IMR-90 (cell line): ENCODE measurements around the gene NOL9. TPM values are rescaled to one million over a fixed set of nuclear protein-coding genes. Genes with fewer than 3 reads are reported as not detected.

ENCODE experiments used
- ATAC-seq: fragments of 200-7000 bp; cut with Tn5 transposase; 2 replicates; pipeline ENCODE4 v1.9.1; 2020; ENCODE audit warnings: low read depth, mild to moderate bottlenecking, moderate library complexity
- BruUV-seq: library from RNA; stranded (reverse); fragments of 400-500 nt; replicated peaks from 2 replicates; lab custom pipeline; 2021; lab: Mats Ljungman, UMichigan
- CTCF ChIA-PET: fragments of 300-600 bp; formaldehyde crosslinking; extraction: SDS; loops from one replicate; lab custom pipeline; 2021; ENCODE audit warnings: antibody characterized with exemption; lab: Yijun Ruan, JAX
- POLR2A ChIA-PET: fragments of 300-600 bp; sonication (Branson Sonifier 250); formaldehyde crosslinking; loops from one replicate; lab custom pipeline; 2022; ENCODE audit warnings: antibody characterized with exemption; ENCODE audit not compliant: unreplicated experiment; lab: Charles Lee
- DNase-seq: peaks from one replicate; pipeline ENCODE4 v3.0.0; 2013
- H2AFZ ChIP-seq: replicated peaks from 2 replicates; pipeline ENCODE3; 2013; ENCODE audit warnings: low read length, mild to moderate bottlenecking; ENCODE audit not compliant: poor library complexity
- H2AK5ac ChIP-seq: 2 replicates; pipeline ENCODE4 v1.6.1; 2013; ENCODE audit warnings: low read depth, low read length, inconsistent platforms
- H2AK9ac ChIP-seq: replicated peaks from 2 replicates; pipeline ENCODE3; 2013; ENCODE audit warnings: mild to moderate bottlenecking, low read depth, low read length, moderate library complexity; ENCODE audit not compliant: poor library complexity
- H2BK120ac ChIP-seq: 2 replicates; pipeline ENCODE4 v1.6.1; 2013; ENCODE audit warnings: low read depth, low read length, inconsistent platforms
- H2BK15ac ChIP-seq: 3 replicates; pipeline ENCODE4 v1.6.1; 2013; ENCODE audit warnings: low read depth, low read length, inconsistent platforms
- H2BK20ac ChIP-seq: 2 replicates; pipeline ENCODE4 v1.6.1; 2013; ENCODE audit warnings: low read depth, mild to moderate bottlenecking, inconsistent platforms, low read length, moderate library complexity
- H2BK5ac ChIP-seq: 2 replicates; pipeline ENCODE4 v1.6.1; 2013; ENCODE audit warnings: mild to moderate bottlenecking, low read depth, low read length, inconsistent platforms; ENCODE audit not compliant: poor library complexity, severe bottlenecking
- H3K14ac ChIP-seq: replicated peaks from 2 replicates; pipeline ENCODE4 v1.6.1; 2013; ENCODE audit warnings: low read depth, low read length, inconsistent platforms
- H3K18ac ChIP-seq: 2 replicates; pipeline ENCODE4 v1.6.1; 2013; ENCODE audit warnings: low read depth, low read length, control low read depth
- H3K23ac ChIP-seq: 2 replicates; pipeline ENCODE4 v1.6.1; 2013; ENCODE audit warnings: low read depth, low read length, inconsistent platforms
- H3K27ac ChIP-seq: 2 replicates; pipeline ENCODE4 v1.5.1; 2013; ENCODE audit warnings: mild to moderate bottlenecking, control low read depth, low read length; ENCODE audit not compliant: insufficient read depth
- H3K27me3 ChIP-seq: 2 replicates; pipeline ENCODE4 v1.6.1; 2013; ENCODE audit warnings: low read length; ENCODE audit not compliant: control insufficient read depth, insufficient read depth
- H3K36me3 ChIP-seq: 2 replicates; pipeline ENCODE4 v1.6.1; 2013; ENCODE audit warnings: low read length, mixed read lengths; ENCODE audit not compliant: control insufficient read depth, insufficient read depth
- H3K4ac ChIP-seq: 2 replicates; pipeline ENCODE4 v1.6.1; 2013; ENCODE audit warnings: low read depth, low read length, inconsistent platforms
- H3K4me1 ChIP-seq: 2 replicates; pipeline ENCODE4 v1.6.1; 2013; ENCODE audit warnings: low read length, mixed read lengths; ENCODE audit not compliant: control insufficient read depth, insufficient read depth
- H3K4me2 ChIP-seq: 2 replicates; pipeline ENCODE4 v1.6.1; 2013; ENCODE audit warnings: low read depth, mild to moderate bottlenecking, control low read depth, low read length, moderate library complexity
- H3K4me3 ChIP-seq: 2 replicates; pipeline ENCODE4 v1.5.1; 2013; ENCODE audit warnings: low read depth, mild to moderate bottlenecking, control low read depth, low read length, moderate library complexity; ENCODE audit not compliant: insufficient read depth
- H3K56ac ChIP-seq: 2 replicates; pipeline ENCODE4 v1.6.1; 2013; ENCODE audit warnings: low read length, inconsistent platforms; ENCODE audit not compliant: insufficient read depth; ENCODE audit errors: extremely low read depth
- H3K79me1 ChIP-seq, 2 experiments: 2 replicates each; pipeline ENCODE4 v1.6.1; 2013; ENCODE audit warnings: low read length in 2 of 2, inconsistent platforms in 1 of 2, low read depth in 1 of 2
- H3K9ac ChIP-seq: 2 replicates; pipeline ENCODE4 v1.6.1; 2013; ENCODE audit warnings: low read depth, low read length, control low read depth
- H3K9me1 ChIP-seq: 2 replicates; pipeline ENCODE4 v1.6.1; 2013; ENCODE audit warnings: low read length, inconsistent platforms; ENCODE audit not compliant: insufficient read depth
- H3K9me3 ChIP-seq: 2 replicates; pipeline ENCODE4 v1.6.1; 2013; ENCODE audit warnings: low read length; ENCODE audit not compliant: control insufficient read depth, insufficient read depth
- H4K20me1 ChIP-seq: 2 replicates; pipeline ENCODE4 v1.6.1; 2013; ENCODE audit warnings: low read length, inconsistent platforms; ENCODE audit not compliant: insufficient read depth
- H4K5ac ChIP-seq: 2 replicates; pipeline ENCODE4 v1.6.1; 2013; ENCODE audit warnings: mild to moderate bottlenecking, low read depth, low read length, control low read depth
- H4K8ac ChIP-seq, 2 experiments: 2 replicates each; pipeline ENCODE4 v1.6.1; 2013; ENCODE audit warnings: low read depth in 2 of 2, low read length in 2 of 2, control low read depth in 1 of 2, inconsistent platforms in 1 of 2
- H4K91ac ChIP-seq: 2 replicates; pipeline ENCODE4 v1.6.1; 2013; ENCODE audit warnings: low read depth, low read length, inconsistent platforms; ENCODE audit not compliant: insufficient read depth
- BHLHE40 ChIP-seq: fragments of 150-350 bp; IDR thresholded peaks from 2 replicates; pipeline ENCODE4 v1.6.1; 2016; ENCODE audit warnings: mild to moderate bottlenecking, low read depth, low read length
- CEBPB ChIP-seq: IDR thresholded peaks from 2 replicates; pipeline ENCODE4 v1.6.1; 2012; ENCODE audit warnings: low read depth, low read length, improper control_type of control experiment
- CHD1 ChIP-seq: IDR thresholded peaks from 2 replicates; pipeline ENCODE4 v1.6.1; 2012; ENCODE audit warnings: low read depth, low read length, improper control_type of control experiment
- CTCF ChIP-seq: conservative IDR thresholded peaks from 2 replicates; pipeline ENCODE4 v1.5.1; 2012; ENCODE audit warnings: mild to moderate bottlenecking, low read depth, low read length, improper control_type of control experiment
- FOS ChIP-seq: fragments of 150-350 bp; IDR thresholded peaks from 2 replicates; pipeline ENCODE4 v1.6.1; 2016; ENCODE audit warnings: low read depth, low read length
- MAFK ChIP-seq: IDR thresholded peaks from 2 replicates; pipeline ENCODE4 v1.6.1; 2012; ENCODE audit warnings: low read depth, low read length, improper control_type of control experiment
- MAZ ChIP-seq: IDR thresholded peaks from 2 replicates; pipeline ENCODE4 v1.6.1; 2012; ENCODE audit warnings: low read depth, mild to moderate bottlenecking, low read length, improper control_type of control experiment, moderate library complexity, borderline replicate concordance
- MXI1 ChIP-seq: IDR thresholded peaks from 2 replicates; pipeline ENCODE4 v1.6.1; 2012; ENCODE audit warnings: low read depth, mild to moderate bottlenecking, low read length, moderate library complexity, borderline replicate concordance
- NFE2L2 ChIP-seq: fragments of 150-350 bp; IDR thresholded peaks from 2 replicates; pipeline ENCODE4 v1.6.1; 2016; ENCODE audit warnings: low read depth, mild to moderate bottlenecking, low read length
- POLR2A ChIP-seq: IDR thresholded peaks from 2 replicates; pipeline ENCODE4 v1.6.1; 2012; ENCODE audit warnings: mild to moderate bottlenecking, low read depth, low read length
- RAD21 ChIP-seq: IDR thresholded peaks from 2 replicates; pipeline ENCODE4 v1.6.1; 2012; ENCODE audit warnings: low read length, improper control_type of control experiment
- RCOR1 ChIP-seq: IDR thresholded peaks from 2 replicates; pipeline ENCODE4 v1.6.1; 2012; ENCODE audit warnings: mild to moderate bottlenecking, low read length, improper control_type of control experiment; ENCODE audit not compliant: insufficient replicate concordance
- RFX5 ChIP-seq: IDR thresholded peaks from 2 replicates; pipeline ENCODE4 v1.8.0; 2012; ENCODE audit warnings: low read depth, mild to moderate bottlenecking, low read length, moderate library complexity
- SMC3 ChIP-seq: fragments of 150-350 bp; IDR thresholded peaks from 2 replicates; pipeline ENCODE4 v1.6.1; 2016; ENCODE audit warnings: low read depth, mild to moderate bottlenecking, antibody characterized with exemption, low read length, moderate library complexity
- WGBS, 2 experiments: methylation state at CpG; one replicate each; pipeline versions ENCODE4 v1.1.5 to v1.1.7; 2013; ENCODE audit warnings: missing lambda C conversion rate in 2 of 2; ENCODE audit not compliant: insufficient read length in 1 of 2; ENCODE audit errors: extremely low coverage in 2 of 2; 5-methylcytosine and 5-hydroxymethylcytosine counted together
- dilution Hi-C: fragments of 300-500 bp; cut with HindIII; formaldehyde crosslinking; loops from one replicate; pipeline ENCODE4 v1.14.3; 2018; ENCODE audit warnings: low sequenced_read_pairs; ENCODE audit not compliant: unreplicated experiment
- in situ Hi-C: fragments of 300-500 bp; cut with MboI; formaldehyde crosslinking; loops from 3 replicates; pipeline ENCODE4 v1.14.3; 2019; ENCODE audit warnings: low sequenced_read_pairs, inconsistent platforms, mixed read lengths
- intact Hi-C: fragments of 100-400 bp; cut with micrococcal nuclease; formaldehyde crosslinking; loops from 2 replicates; pipeline ENCODE4 v1.10.0; 2022
- polyA plus RNA-seq, 3 experiments: library from polyadenylated mRNA; depleted of rRNA; stranded (reverse); fragments of >200 nt; gene quantifications; 2 replicates each; pipeline ENCODE4 v1.2.3, GENCODE V29; 2012; ENCODE audit warnings: low replicate concordance in 1 of 3
- total RNA-seq: library from RNA; depleted of rRNA; stranded (reverse); fragments of >200 nt; gene quantifications from 2 replicates; pipeline ENCODE4 v1.2.3, GENCODE V29; 2012
- TF ChIP-seq, protein P1 (sequence below): fragments of 150-350 bp; IDR thresholded peaks from 2 replicates; pipeline ENCODE4 v1.6.1; 2017; ENCODE audit warnings: mild to moderate bottlenecking, antibody characterized with exemption, low read length, low read depth
- TF ChIP-seq, protein P2 (sequence below): fragments of 150-350 bp; IDR thresholded peaks from 2 replicates; pipeline ENCODE4 v1.6.1; 2016; ENCODE audit warnings: low read depth, mild to moderate bottlenecking, low read length, moderate library complexity, borderline replicate concordance

NOL9 gene
- total and polyA plus RNA-seq, 2 of the 4 experiments (the other 2 are of a cell fraction): 13.0 to 19.2 TPM

GRCh38 chr1:6496365-6496721 lies 58.0 kb downstream of the NOL9 start:
- BruUV-seq: no TSS peak

More at GRCh38 chr1:6496365-6496721, 58.0 kb downstream of the NOL9 start:
- Histone ChIP-seq H3K23ac (no peak overlapping the region), H4K8ac (no peak overlapping the region), H3K9ac (0 out of 2 replicates have a peak overlapping the region, but pooled peaks have one; percentile 82), H3K79me1 (peaks cover 0 to 8% of the 10 kb centered on the region in 2 experiments; a peak in 1 of 4 replicates), H2AFZ (peak overlapping the region; percentile 15), H3K4me2 (peak overlapping the region; percentile 89), H3K27me3 (peaks cover 6% of the 10 kb centered on the region), H2BK120ac (no peak overlapping the region), H4K20me1 (no peaks in the 10 kb centered on the region), H3K56ac (no peak overlapping the region), H3K27ac (no peak overlapping the region), H4K5ac (no peak overlapping the region), H3K18ac (no peak overlapping the region), H3K4ac (no peak overlapping the region), H3K9me3 (no peaks in the 10 kb centered on the region), H3K4me3 (peak overlapping the region; percentile 78), H3K4me1 (peaks cover 17% of the 10 kb centered on the region), H3K36me3 (no peaks in the 10 kb centered on the region), H2BK5ac (no peak overlapping the region), H2BK20ac (no peak overlapping the region), H4K91ac (no peak overlapping the region), H2AK5ac (peak overlapping the region; percentile 2; the same call in 1 of the 2 replicates), H2BK15ac (no peak overlapping the region), H2AK9ac (peak overlapping the region; percentile 88), H3K9me1 (0 out of 2 replicates have a peak, but pooled peaks cover 2% of the 10 kb centered on the region), H3K14ac (no peak overlapping the region)
- TF ChIP-seq POLR2A (no peak), MAFK (no peak), CHD1 (no peak), MAZ (no peak), NFE2L2 (no peak), SMC3 (no peak), CTCF (no peak), RCOR1 (no peak), MXI1 (no peak), FOS (no peak), RFX5 (no peak), CEBPB (no peak), RAD21 (no peak), BHLHE40 (no peak)
- TF ChIP-seq, protein P1, sequence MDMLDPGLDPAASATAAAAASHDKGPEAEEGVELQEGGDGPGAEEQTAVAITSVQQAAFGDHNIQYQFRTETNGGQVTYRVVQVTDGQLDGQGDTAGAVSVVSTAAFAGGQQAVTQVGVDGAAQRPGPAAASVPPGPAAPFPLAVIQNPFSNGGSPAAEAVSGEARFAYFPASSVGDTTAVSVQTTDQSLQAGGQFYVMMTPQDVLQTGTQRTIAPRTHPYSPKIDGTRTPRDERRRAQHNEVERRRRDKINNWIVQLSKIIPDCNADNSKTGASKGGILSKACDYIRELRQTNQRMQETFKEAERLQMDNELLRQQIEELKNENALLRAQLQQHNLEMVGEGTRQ: no peak
- TF ChIP-seq, protein P2, sequence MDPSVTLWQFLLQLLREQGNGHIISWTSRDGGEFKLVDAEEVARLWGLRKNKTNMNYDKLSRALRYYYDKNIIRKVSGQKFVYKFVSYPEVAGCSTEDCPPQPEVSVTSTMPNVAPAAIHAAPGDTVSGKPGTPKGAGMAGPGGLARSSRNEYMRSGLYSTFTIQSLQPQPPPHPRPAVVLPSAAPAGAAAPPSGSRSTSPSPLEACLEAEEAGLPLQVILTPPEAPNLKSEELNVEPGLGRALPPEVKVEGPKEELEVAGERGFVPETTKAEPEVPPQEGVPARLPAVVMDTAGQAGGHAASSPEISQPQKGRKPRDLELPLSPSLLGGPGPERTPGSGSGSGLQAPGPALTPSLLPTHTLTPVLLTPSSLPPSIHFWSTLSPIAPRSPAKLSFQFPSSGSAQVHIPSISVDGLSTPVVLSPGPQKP: no peak
- intact Hi-C loops: no loop called here
- ChIA-PET POLR2A (no interaction called here), CTCF (no interaction called here)
- DNase-seq (no peak), ATAC-seq (no peak)
- WGBS, 2 experiments: no CpG with 5 or more reads among the region's 13 CpGs
- in situ Hi-C loops: loop anchor here (10.0 kb wide), 1 partner anchor 148 kb away; no protein-coding TSS in a partner anchor
- dilution Hi-C loops: no loop called here
